ENCODE measurements around the gene DPPA3. TPM values are rescaled to one million over a fixed set of nuclear protein-coding genes. Genes with fewer than 3 reads are reported as not detected.

The DPPA3 gene
- total and polyA plus RNA-seq, 8 donors, result not detected

DNA sequence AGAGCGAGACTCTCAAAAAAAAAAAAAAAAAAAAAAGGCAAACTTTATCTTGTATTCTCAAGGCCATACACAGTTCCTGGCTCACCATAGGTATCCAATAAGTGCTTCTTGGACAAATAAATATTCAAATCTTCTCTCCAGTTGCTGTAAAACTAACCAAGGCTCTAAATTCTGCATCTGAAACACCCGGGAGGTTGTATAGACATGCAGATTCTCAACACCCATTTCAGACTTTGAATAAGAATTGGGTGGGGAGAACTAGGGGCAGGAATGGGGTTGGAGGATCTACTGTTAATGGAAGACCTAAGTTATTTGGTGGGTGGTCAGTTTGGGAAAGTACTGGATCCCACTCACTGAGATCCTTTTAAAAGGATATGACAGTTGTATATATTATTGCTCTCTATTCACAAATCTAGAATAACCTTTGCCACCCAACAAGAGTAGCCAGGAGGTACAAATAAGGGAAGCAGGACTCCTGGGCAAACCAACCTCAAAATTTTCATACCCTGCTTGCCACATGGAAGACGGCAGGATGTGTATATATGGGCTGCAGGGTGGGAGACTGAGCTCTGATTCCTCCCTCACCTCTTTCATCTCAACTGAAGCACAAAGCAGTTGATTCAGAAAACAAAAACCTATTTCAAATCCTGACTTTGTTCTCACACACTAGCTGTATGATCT lies 16.5 kb upstream of the DPPA3 start:
- intact Hi-C loops (cut with DNase I), result no loop called here
- TF ChIP-seq, protein P1, sequence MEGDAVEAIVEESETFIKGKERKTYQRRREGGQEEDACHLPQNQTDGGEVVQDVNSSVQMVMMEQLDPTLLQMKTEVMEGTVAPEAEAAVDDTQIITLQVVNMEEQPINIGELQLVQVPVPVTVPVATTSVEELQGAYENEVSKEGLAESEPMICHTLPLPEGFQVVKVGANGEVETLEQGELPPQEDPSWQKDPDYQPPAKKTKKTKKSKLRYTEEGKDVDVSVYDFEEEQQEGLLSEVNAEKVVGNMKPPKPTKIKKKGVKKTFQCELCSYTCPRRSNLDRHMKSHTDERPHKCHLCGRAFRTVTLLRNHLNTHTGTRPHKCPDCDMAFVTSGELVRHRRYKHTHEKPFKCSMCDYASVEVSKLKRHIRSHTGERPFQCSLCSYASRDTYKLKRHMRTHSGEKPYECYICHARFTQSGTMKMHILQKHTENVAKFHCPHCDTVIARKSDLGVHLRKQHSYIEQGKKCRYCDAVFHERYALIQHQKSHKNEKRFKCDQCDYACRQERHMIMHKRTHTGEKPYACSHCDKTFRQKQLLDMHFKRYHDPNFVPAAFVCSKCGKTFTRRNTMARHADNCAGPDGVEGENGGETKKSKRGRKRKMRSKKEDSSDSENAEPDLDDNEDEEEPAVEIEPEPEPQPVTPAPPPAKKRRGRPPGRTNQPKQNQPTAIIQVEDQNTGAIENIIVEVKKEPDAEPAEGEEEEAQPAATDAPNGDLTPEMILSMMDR (IDR thresholded peaks at IDR 0.05), result no peak
- H3K27me3 ChIP-seq, result no peaks in the 10 kb centered on the region
- H3K9me3 ChIP-seq, result no peaks in the 10 kb centered on the region
- no peak for DNase-seq
- H3K4me1 ChIP-seq, result peaks cover 6 to 13% of the 10 kb centered on the region in 2 donors
- H3K36me3 ChIP-seq, result no peaks in the 10 kb centered on the region
- H3K27ac ChIP-seq, result no peak overlapping the region
- no peak for ATAC-seq
- no peak overlapping the region for H3K4me3 ChIP-seq

DNA sequence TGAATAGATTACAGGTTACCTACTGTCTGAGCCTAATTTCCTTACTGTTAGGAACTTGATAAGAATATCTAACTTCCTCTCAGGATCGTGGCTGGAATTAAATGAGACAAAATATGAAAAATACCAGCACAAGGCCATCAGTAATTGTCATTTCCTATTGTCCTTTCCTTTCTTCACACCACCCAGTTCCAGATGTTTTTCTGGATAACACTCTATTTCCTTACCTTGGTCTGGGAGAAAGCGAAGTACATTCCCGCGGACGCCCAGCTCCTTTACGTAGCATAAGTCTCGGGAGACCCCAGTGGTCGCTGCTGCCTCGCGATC lies 16.0 kb upstream of the DPPA3 start:
- intact Hi-C loops (cut with DNase I), result no loop called here
- no peak for ATAC-seq
- Histone ChIP-seq H3K36me3 (no peaks in the 10 kb centered on the region), H3K4me1 (peaks cover 6 to 13% of the 10 kb centered on the region in 2 donors), H3K27ac (no peak overlapping the region), H3K9me3 (no peaks in the 10 kb centered on the region), H3K27me3 (no peaks in the 10 kb centered on the region), H3K4me3 (no peak overlapping the region)
- TF ChIP-seq, protein P1 (IDR thresholded peaks at IDR 0.05), result no peak
- no peak for DNase-seq

DNA sequence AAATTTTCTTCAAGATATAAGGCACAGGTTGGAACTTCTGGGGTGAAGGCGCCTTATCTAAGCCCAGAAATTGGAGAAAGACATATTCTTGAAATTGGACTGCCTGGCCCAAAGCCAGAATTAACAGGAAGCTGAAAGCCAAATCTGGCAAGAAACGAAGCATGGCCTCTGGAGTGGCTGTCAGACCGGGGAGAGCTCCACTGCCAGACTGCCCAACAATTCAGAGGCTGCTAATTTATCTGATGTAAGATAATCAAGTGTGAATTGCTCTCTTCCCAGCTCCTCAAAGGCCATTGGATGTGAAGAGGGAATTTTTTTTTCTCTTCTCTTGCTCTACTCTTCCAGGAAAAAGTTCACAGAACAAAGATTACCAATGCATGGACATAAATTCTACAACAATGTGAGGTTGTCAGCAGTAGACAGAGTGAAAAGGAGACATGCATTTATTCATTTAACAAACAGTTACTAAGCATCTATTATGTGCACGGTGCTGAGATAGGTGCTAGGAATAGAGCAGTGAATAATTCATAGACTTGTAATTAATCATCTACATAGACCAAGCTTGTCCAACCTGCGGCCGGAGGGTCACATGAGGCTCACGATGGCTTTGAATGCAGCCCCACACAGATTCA lies 15.6 kb upstream of the DPPA3 start, which contains the start of gene GDF3:
TSS of gene GDF3 (minus strand) at position 210 of the 632 bp plus-strand sequence. CDS start at position 163, 47 bp downstream.
- no peaks in the 10 kb centered on the region for H3K27me3 ChIP-seq
- H3K27ac ChIP-seq, result no peak within 1 kb of the TSS
- H3K4me1 ChIP-seq, result peaks cover 6 to 13% of the 10 kb centered on the region in 2 donors
- no peak within 1 kb of the TSS for H3K4me3 ChIP-seq
- peak; percentile 26 for ATAC-seq
- H3K9me3 ChIP-seq, result no peaks in the 10 kb centered on the region
- DNase-seq, result peak in 2 of 4 donors; percentile 15 to 53
- TF ChIP-seq, protein P1 (IDR thresholded peaks at IDR 0.05), result no peak
- H3K36me3 ChIP-seq, result no peaks in the 10 kb centered on the region
- intact Hi-C loops (cut with DNase I), result no loop called here

DNA sequence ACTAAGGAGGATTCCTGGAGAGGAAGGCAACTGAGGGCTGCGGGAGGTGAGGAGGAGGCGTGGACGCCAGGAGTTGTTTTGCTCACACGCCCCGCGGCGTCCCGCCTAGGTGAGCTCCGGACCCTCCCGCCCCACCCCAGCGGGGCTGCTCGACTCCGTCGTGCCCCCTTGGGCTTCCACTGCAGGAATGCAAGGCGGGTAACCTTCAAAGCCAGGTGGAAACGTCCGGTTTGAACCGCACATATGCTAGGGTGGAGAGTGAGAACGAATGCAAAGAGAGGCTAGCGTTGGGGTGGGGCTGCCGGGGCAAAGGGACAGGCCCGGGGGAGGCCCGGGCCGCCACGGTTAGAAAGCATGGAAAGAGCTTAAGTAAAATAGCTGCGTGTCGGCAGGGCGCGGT lies 5.4 kb upstream of the DPPA3 start:
- no peak overlapping the region for H3K4me3 ChIP-seq
- H3K4me1 ChIP-seq, result no peaks in the 10 kb centered on the region
- peaks cover 0 to 5% of the 10 kb centered on the region in 2 donors for H3K27me3 ChIP-seq
- TF ChIP-seq, protein P1 (IDR thresholded peaks at IDR 0.05), result no peak
- ATAC-seq (no peak), DNase-seq (no peak)
- no peak overlapping the region for H3K27ac ChIP-seq
- H3K9me3 ChIP-seq, result no peaks in the 10 kb centered on the region
- intact Hi-C loops (cut with DNase I), result no loop called here
- H3K36me3 ChIP-seq, result no peaks in the 10 kb centered on the region

DNA sequence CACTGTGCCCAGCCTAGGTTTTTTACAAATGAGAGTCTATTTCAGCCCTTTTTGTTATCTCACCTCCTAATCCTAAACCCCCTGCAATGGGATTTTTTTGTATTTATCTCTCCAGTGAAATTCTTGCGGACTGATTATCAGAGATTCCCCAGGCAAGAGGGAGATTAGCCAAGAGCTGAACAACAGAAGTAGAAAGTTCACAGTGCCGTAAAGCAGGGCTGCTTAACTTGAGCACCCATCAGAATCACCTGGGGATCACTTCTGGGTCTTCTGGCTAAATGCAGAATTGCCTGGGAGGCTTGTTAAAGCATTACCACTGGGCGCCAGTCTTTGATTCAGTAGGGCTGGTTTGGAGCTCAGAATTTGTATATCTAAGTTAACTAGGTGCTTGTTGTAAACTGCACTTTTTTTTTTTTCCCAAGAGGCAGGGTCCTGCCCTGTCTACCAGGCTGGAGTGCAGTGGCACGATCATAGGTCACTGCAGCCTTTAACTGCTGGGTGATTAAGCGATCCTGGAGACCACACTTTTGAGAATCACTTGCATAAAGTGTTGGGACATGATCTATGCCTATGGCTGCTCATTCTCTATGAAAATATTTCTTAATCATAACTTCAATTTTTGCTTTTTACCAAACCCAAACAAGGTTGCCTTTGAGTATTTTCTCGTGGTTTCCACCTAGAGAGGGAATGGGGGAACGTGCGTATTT lies 1.1 kb upstream of the DPPA3 start:
- Histone ChIP-seq H3K4me1 (no peaks in the 10 kb centered on the region), H3K27ac (no peak overlapping the region), H3K9me3 (no peaks in the 10 kb centered on the region), H3K27me3 (peaks cover 0 to 5% of the 10 kb centered on the region in 2 donors), H3K36me3 (no peaks in the 10 kb centered on the region), H3K4me3 (no peak overlapping the region)
- DNase-seq (no peak), ATAC-seq (no peak)
- intact Hi-C loops (cut with DNase I), result no loop called here
- TF ChIP-seq, protein P1 (IDR thresholded peaks at IDR 0.05), result no peak

All from left lung (tissue), 10 donors.